ENCODE data around the gene LCE1B.

LCE1B gene, protein sequence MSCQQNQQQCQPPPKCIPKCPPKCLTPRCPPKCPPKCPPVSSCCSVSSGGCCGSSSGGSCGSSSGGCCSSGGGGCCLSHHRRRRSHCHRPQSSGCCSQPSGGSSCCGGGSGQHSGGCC

DNA sequence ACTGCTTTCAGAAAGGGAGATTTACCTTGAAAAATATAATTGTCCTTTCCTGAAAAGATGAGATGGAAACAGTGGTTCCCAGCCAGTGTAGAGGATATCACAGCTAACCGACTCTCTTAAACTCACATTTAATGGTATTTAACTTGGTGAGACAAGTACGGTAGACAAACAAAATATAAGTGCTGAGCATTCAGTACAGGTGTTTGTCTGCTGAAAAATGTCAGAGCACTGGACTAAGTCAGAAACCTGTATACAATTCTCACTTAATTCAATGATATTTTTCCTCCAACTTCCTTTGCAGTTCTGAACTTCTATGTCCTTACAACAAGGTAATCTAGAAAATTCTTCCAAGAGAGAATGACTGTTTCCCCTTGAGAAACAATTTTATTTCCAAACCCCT lies at the start of gene LCE1B:
LCE1B (plus strand) TSS at position 301 of the 400 bp plus-strand sequence. CDS start 476 bp downstream, outside the sequence.
- no peak for DNase-seq

DNA sequence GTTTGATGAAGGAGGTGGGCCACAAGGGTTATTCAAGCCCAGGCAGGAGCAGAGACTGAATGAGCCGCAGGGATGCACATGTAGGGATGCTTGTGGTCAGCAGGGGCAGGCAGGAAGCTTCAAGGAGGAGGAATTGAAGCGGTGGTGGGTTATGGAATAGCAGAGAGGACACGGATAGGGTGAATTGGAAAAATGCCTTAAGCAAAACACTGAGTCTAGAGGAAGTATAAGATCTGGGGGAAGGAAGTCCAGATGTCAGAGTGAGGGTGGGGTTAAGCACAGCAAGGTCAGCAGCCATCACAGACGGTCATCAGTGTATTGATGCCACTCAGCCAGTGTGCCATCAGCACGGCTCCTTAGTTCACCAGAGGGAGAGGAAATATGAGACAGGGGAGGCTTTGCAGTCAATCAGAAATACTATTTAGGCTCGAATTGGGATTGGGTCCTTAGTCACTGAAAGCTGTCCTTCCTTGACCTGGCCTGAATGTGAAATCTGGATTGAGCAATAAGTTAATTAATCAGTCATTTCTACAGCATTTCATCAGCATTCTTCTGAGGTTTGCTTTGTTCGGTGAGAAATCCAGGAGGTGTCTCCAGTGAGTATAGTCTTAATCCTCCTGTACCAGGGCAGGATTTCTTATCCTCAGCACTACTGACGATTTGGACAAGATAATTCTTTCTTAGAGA lies 42.8 kb upstream of the LCE1B start:
- DNase-seq, result no peak

DNA sequence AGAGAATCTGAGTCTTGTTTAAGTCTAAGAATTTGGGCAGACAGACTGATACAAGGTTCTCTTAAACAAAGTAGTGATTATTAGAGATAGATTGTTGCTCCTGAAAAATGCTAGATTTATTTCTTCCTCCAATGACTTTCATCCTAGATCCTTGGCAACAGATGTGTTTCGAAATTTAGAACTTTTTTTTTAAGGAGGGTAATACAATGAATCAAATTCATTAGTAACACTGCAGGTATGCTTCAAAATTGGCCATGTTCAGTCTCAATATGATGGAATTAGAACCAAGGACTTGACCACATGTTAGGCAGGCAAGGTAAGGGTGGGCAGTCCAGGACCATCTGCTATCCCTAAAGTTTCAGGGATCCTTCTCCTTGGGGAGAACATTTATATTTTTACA lies 41.4 kb upstream of the LCE1B start:
- DNase-seq, result no peak

DNA sequence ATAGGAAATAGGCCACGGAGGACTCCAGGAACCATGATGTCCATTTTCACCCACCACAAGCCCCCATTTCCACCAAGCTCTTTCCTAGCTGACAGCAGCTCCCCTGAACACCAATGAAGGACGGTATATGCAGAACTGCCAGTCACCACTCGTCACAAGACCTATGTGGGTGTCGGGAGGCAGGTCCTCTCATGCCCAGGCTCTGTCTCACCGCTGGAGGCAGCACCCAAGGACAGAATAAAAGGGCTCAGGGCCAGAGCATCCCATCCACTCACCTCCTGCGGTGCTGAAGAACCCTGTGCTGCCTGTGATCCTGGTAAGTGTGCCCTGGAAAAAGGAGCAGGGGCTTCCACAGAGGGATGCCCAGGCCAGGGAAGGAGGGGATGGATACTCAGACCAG lies 36.9 kb upstream of the LCE1B start, which contains the start of gene LCE1F:
LCE1F (plus strand) TSS at position 266 of the 400 bp plus-strand sequence. CDS start 1,232 bp downstream, outside the sequence.
- DNase-seq, result no peak

DNA sequence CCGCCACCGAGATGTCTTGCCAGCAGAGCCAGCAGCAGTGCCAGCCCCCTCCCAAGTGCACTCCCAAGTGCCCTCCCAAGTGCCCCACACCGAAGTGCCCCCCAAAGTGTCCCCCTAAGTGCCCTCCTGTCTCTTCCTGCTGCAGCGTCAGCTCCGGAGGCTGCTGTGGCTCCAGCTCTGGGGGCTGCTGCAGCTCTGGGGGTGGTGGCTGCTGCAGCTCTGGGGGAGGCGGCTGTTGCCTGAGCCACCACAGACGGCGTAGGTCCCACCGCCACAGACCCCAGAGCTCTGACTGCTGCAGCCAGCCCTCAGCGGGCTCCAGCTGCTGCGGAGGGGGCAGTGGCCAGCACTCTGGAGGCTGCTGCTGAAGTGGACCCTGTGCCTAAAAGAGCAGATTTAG lies 35.4 kb upstream of the LCE1B start:
- DNase-seq, result no peak

DNA sequence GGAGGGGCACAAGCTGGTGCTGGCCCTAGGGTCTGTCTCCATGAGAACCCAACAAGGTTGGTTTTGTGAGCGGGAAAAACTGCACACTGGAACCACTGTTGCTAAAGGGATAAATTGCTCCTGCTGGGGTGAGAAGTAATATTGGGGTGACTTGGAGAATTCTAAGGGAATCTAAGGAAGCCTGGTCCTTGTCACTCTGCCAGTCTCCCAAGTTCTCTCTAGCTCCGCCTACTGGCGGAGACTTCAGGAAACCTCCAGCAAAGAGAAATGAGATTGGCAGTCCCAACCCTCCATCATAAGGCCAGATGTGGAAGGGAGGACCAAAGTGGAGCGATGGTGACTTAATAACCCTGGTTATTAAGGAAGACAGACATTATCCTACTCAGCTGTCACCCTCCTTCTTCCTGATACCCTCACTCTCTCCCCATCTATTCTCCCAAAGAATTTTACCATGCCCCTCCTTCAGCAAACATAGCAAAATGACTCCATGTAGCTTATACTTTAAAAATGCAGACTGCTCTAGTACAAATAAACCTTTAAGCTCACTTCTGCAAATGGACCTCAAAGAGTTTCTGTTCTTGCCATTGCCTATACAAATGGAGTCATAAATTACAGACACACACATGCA lies 34.1 kb upstream of the LCE1B start:
- peak; percentile 13 for DNase-seq

DNA sequence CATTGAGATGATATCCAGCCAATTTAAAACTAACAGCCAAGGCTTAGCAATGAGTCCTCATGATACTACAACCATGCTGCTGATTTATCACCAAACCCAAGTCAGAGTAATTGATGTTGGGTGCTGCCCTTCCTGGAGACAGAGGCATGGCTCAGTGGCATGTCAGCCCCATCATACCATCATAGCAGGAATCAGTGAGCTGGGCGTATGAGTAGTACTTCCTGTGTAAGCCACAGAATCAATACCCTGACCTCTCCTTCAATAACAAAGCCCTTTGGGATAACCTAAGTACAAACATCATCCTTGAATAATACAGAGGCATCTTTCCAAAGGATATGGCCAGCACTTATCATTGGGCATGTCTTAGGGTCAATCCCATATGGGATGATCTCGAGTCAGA lies 28.7 kb upstream of the LCE1B start:
- no peak for DNase-seq

DNA sequence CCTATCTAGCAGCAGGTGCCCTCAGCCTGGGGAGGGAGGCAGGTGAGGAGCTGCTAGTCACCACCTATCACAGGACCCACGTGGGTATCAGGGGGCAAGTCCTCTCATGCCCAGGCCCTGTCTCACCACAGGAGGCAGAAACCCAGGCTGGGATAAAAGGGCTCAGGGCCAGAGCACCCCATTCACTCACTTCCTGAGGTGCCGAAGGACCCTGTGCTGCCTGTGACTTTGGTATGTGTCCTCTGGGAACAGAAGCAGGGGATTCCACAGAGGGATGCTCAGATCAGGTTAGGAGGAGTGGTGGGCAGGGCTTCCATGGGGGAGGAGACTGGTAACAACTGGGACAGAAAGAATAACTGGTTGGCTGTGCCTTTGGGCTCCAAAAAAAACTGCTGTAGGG lies 25.7 kb upstream of the LCE1B start, which contains the start of gene LCE1E:
LCE1E (plus strand) TSS at position 181 of the 400 bp plus-strand sequence. CDS start 1,043 bp downstream, outside the sequence.
- DNase-seq, result no peak

DNA sequence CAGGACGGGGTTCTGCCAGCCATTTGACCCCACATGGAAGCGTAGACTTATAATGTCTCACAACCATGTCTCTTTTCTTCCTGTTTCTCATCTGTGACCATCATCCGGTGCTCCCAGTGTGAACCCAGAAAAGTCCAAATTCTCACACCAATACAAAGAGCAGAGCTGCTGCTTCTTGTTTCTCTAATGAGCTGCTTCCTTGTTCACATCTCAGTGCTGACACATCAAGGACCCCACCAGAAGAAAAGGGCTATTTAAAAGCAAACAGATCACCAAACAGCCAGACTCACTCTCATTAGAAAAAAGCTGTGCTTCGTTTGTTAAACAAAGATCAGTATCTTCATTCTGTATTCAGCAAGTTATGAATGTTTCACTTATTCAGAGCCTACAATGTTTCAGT lies 16.1 kb upstream of the LCE1B start:
- DNase-seq, result no peak

DNA sequence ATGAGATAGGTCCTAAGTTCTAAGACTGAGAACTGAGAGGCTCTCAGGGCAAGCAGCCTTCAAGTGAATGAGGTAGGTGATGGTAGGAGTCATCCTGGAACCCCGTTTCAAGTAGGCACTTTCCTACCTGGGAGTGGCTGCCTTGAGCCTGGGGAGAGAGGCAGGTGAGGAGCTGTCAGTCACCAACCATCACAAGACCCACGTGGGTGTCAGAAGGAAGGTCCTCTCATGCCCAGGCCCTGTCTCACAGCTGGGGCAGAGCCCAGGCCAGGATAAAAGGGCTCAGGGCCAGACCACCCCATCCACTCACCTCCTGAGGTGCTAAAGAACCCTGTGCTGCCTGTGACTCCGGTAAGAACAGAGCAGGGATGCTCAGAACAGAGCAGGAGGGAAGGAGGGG lies 15.3 kb upstream of the LCE1B start, which contains the start of gene LCE1D:
LCE1D (plus strand) TSS at position 301 of the 400 bp plus-strand sequence. CDS start 1,074 bp downstream, outside the sequence.
- DNase-seq, result no peak

DNA sequence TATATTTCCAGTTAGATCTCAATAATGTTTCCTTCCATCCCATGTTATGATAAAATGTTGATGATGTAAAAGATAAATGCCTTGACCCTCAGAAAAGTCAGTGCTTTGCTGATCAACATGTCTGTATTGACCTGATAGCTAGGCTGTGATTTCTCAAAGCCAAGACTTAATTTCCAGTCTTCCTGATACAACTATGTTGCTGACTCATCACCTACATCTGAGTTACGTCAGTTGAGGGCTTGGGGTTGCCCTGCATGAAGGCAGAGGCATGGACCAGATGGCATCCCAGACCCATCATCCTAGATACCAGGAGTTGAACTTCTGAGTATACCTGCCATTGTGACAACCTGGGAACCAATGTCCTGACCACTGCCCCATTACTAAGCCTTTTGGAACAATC lies 10.4 kb upstream of the LCE1B start:
- no peak for DNase-seq

DNA sequence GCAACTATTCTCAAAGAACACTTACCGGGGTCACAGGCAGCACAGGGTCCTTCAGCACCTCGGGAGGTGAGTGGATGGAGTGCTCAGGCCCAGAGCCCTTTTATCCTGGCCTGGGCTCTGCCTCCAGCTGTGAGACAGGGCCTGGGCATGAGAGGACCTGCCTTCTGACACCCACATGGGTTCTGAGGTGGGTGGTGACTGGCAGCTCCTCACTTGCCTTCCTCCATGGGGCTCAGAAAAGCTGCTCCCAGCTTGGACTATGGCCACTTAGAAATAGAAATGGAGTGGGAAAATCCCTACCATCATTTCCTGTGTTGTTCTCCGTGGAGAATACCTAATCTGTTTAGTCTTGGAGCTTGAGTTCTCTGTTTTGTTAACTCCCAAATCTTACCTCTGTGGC lies 5.2 kb upstream of the LCE1B start, which contains the start of gene LCE1C:
LCE1C (minus strand) TSS at position 76 of the 400 bp plus-strand sequence. CDS start 1,173 bp downstream, outside the sequence.
- DNase-seq, result no peak

DNA sequence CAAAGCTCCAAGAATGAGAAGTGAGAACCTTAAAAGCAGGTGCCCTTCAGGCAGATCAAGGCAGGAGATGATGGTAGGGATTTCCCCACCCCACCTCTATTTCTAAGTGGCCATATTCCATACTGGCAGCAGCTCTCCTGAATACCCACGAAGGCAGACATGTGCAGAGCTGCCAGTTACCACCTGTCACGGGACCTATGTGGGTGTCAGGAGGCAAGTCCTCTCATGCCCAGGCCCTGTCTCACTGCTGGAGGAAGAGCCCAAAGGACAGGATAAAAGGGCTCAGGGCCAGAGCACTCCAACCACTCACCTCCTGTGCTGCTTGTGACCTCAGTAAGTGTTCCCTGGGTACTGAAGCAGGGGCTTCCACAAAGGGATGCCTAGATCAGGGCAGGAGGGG lies 721 bp upstream of the LCE1B start:
- no peak for DNase-seq

DNA sequence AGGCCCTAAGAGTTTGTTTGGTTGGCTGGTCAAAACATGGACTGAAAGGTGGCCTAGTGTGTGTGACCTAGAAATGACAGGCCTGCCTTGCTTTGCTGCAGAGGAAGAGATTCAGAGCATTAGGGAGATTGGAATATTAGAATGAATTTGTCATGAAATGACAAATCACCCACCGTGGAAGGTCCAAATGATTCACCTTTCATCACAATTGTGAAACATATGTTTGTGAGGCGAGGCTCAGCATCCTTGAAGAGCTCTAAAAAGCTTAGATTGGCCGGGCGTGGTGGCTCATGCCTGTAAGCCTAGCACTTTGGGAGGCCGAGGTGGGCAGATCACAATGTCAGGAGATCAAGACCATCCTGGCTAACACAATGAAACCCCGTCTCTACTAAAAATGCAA lies 5.5 kb downstream of the LCE1B start:
- DNase-seq, result no peak

DNA sequence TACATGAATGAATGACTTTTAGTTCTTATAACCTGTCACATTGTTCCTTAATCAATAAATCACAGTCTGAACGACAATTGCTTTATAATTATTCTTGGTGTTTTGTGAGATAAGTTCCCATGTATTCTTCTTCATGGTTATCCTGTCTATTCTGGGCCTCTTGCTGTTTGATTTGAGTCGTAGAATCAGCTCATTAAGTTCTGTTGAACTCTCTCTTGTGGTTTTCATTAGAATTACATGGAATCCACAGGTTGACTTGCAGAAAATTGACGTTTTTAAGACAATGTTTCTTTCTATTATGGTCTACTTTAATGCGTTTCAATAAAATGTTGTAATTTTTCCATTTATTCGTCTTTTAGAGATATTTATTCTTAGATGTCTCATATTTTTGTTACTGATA lies 11.5 kb downstream of the LCE1B start:
- DNase-seq, result no peak

DNA sequence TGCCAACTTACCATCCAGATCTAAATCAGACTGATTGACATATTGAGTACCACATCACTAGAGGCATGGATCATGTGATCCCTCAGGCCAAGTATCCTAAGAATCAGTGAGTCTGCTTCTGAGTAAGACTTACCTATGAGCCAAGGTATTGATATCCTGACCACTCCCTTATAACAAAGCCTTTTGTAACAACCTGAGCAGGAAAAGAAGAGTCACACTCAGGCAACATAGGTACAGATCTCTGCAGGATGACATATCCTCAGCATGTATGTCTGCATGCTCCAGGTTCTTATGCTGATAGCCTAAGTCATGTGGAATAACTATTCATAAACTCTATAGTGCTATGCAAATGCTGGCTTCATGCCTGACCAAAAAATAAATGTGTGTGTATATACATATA lies 13.2 kb downstream of the LCE1B start:
- DNase-seq, result no peak

DNA sequence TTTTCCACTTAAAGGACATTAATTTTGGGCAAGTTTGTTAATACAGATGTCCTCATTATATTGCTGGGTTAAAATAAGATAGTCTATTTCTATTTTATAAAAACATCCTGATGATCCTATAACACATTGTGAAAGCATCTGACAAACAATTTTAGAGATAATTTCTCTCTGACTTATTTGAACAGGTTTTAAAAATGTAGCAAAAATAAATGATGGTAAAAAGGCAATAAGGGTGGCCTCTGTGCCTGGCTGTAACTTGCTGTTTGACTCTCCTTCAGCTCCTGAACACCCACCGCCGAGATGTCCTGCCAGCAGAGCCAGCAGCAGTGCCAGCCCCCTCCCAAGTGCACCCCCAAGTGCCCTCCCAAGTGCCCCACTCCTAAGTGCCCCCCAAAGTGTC lies 15.4 kb downstream of the LCE1B start, which contains the start of gene LCE1A:
LCE1A (plus strand) TSS at position 301 of the 400 bp plus-strand sequence; CDS start at position 301, 0 bp downstream.
- no peak for DNase-seq

DNA sequence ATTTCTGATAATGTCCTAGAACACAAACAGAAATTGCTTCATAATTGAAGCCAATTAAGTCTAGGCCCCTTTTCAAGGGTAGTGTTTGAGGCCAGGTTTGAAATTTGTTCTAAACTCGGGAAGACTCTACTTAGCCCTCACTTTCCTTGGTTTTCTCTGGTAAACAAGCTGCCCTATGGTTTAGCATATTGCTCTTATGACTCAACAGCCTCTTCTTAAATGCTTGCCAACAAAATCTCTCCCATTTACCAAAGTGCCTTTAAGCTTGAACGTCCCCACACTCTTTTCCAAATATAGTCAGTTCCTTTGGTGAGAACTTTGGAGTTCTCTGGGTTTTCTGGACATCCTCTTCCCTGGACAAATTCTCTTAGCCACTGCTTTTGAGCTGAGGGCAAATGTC lies 25.1 kb downstream of the LCE1B start:
- DNase-seq, result no peak

DNA sequence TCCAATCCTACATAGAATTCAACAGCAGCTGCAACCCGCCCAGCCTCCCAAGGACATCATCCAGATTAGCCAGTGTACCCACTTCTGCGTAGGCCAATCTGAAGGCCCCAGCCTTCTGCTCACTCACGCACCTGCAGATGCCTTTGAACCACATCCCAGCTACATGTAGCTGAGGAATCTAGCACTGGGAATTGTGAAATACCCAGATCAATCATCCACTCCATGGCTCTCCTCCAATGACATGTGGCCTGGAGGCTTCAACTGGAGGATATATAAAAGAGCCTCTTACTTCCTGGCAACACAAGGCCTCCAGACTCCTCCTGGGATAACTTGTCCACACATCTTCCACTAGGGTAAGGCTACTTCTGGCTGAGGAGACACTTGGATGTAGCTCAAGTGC lies 30.8 kb downstream of the LCE1B start, which contains the start of gene LCE6A:
LCE6A (plus strand) TSS at position 301 of the 400 bp plus-strand sequence. CDS start 665 bp downstream, outside the sequence.
- no peak for DNase-seq

DNA sequence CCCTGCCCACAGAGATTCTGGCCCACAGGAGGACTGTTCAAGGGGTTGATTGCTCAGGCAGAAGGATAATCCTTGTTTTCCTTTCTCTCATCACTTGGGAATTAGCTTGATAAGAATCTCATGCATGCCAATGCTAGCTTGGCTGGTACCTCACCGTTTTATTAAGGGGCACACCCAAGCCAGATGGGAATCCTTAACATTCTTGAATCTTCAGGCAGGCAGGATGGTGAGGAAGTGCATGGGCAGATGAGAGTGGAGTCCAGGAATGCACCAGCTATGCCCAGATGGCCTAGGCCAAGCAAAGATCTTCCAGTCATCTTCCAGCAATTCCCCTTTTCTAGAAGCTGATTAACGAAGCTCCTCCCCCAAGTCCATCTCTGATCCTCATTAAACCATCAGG lies 43.9 kb downstream of the LCE1B start:
- no peak for DNase-seq

DNA sequence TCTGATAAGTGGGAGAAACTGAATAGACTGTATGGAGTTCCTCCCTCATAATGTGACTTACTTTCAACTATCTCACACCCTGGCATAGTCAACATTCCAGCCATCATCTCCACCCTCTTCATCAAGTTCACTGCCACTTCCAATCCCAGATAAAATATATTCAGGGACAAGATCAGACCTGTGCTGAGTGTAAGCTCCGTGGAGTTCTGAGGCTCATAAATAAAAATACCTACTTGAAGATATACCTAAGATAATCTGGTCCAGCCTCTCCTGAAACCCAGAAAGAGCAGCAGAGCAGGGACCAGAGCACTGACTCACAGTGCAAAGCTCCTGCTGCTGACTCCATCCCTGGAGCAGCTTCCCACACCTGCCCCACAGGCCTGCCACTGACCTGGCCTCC lies 46.3 kb downstream of the LCE1B start:
- no peak for DNase-seq

DNA sequence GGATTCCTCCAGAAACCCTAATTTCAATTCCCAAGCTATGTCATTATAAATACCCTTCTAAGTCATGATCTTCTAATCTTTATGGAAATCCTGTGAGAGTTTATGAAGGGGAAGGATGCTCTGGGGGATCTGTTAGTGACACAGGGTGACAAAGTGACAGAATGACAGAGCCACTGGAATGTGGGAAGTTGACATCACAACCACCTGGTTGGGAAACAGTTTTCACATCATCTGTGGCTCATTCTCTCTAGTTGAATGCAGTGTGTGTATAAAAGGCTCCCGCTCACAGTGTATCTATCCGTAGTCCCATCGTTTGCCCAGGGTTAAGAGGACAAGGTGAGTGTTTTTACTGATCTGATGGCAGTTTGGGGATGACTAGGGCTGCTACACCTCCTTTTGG lies 47.9 kb downstream of the LCE1B start, which contains the start of gene LCE7A:
LCE7A (plus strand) TSS at position 301 of the 400 bp plus-strand sequence. CDS start 702 bp downstream, outside the sequence.
- DNase-seq, result no peak

DNA sequence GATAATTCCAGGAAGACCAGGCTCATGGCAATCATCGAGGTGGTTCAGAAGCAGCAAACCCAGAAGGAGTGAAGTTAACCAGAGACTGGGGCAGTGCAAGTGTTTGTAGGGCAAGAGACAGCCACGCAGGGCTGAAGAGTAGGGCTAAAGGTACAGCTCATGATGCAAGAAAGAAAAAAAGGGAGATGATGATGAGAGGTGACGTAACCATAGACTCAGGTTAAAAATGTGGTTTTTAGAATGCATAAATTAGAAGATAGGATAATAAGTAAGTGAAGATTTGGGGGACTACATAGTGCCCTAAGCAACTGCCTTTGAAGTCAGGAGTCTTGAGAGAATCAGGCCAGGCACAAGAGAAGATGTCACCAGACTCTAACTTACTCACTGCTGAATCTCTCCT lies 48.4 kb downstream of the LCE1B start:
- DNase-seq, result no peak

DNA sequence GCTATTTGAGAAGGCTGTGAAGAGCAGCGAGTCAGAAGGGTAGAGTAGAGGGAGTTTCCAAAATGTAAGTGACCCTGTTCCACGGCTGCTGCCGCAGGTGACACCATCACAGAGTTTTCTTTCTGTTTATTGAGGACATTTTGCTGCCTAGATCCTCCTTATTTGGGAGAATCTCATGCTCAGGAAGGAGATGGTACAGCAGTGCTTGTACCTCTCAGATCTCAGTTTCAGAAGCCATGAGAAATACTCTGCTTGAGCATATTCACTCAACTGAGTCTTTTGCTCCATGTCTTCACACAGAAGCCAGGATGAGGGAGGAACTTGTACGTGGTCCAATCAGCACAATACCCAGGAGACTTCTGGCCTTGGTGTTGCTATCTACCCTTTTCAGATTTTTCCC lies 49.6 kb downstream of the LCE1B start:
- no peak for DNase-seq
